ENCODE measurements around the gene TSG101. TPM values are rescaled to one million over a fixed set of nuclear protein-coding genes. Genes with fewer than 3 reads are reported as not detected.

The TSG101 gene
- total RNA-seq, 1 experiment from 2014 or later = 86.6 TPM

DNA sequence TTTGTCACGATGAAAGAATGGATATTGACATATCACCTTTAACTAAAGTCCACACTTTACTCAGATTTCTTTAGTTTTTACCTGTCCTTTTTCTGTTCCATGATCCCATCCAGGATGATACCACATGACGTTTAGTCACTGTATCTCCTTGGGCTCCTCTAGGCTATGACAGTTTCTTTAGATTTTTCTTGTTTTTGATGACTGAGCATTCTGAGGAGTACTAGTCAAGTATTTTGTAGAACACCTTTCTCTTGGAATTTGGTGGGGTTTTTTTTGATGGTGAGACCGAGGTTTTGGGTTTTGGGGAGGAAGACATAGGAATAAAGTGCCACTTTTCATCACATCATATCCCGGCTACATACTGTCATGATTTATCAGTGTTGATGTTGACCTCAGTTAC is 67.1 kb downstream of the TSG101 start:
- Histone ChIP-seq H3K4me3 (ENCODE audit: low read depth, low read length) (no peak overlapping the region), H3K9me3 (no peaks in the 10 kb centered on the region), H3K4me1 (peaks cover 33% of the 10 kb centered on the region), H3K36me3 (ENCODE audit: control insufficient read depth, insufficient read depth, low read length) (no peaks in the 10 kb centered on the region), H3K27me3 (replicated peaks; ENCODE audit: control insufficient read depth, insufficient read depth, low read length) (no peaks in the 10 kb centered on the region)
- Mint-ChIP-seq H3K27me3 (ENCODE audit: insufficient read depth, unreplicated experiment) (no peaks in the 10 kb centered on the region), H3K9me3 (ENCODE audit: unreplicated experiment) (no peaks in the 10 kb centered on the region), H3K4me3 (ENCODE audit: unreplicated experiment) (no peak overlapping the region), H3K27ac (ENCODE audit: unreplicated experiment) (no peak overlapping the region), H3K36me3 (ENCODE audit: insufficient read depth, unreplicated experiment) (no peaks in the 10 kb centered on the region), H3K4me1 (ENCODE audit: low read depth, unreplicated experiment) (peaks cover 27% of the 10 kb centered on the region)
- no peak for DNase-seq
- BruUV-seq (replicated peaks) = no TSS peak
- intact Hi-C loops (cut with micrococcal nuclease; ENCODE audit: unreplicated experiment) = no loop called here
- no peak for TF ChIP-seq CTCF (IDR thresholded peaks at IDR 0.05; ENCODE audit: insufficient read depth in 1 of 2, low read depth in 1 of 2, low read length in 1 of 2, severe bottlenecking in 1 of 2, unreplicated experiment in 1 of 2)
- CTCF ChIA-PET = no interaction called here
- POLR2A ChIA-PET = no interaction called here

- ChIA-PET CTCF (interaction anchor here (0.5 kb wide), 1 partner anchor 125 kb away, joined by 3 read pairs; no protein-coding TSS in a partner anchor), POLR2A (no interaction called here)
- BruUV-seq (replicated peaks) = no TSS peak
- H3K9me3 ChIP-seq = no peaks in the 10 kb centered on the region
- intact Hi-C loops (cut with micrococcal nuclease; ENCODE audit: unreplicated experiment) = loop anchor here (2.0 kb wide), 1 partner anchor 63 kb away; the partner anchor contains the start of gene LDHA
- no peaks in the 10 kb centered on the region for H3K36me3 ChIP-seq (ENCODE audit: control insufficient read depth, insufficient read depth, low read length)
- peaks cover 33% of the 10 kb centered on the region for H3K4me1 ChIP-seq
- peak; percentile 47 to 66 for DNase-seq
- H3K9me3 Mint-ChIP-seq (ENCODE audit: unreplicated experiment) = no peaks in the 10 kb centered on the region
- H3K4me3 ChIP-seq (ENCODE audit: low read depth, low read length) = no peak overlapping the region
- H3K4me3 Mint-ChIP-seq (ENCODE audit: unreplicated experiment) = no peak overlapping the region
- no peaks in the 10 kb centered on the region for H3K27me3 ChIP-seq (replicated peaks; ENCODE audit: control insufficient read depth, insufficient read depth, low read length)
- H3K36me3 Mint-ChIP-seq (ENCODE audit: insufficient read depth, unreplicated experiment) = no peaks in the 10 kb centered on the region
- H3K27ac Mint-ChIP-seq (ENCODE audit: unreplicated experiment) = no peak overlapping the region
- peaks cover 27% of the 10 kb centered on the region for H3K4me1 Mint-ChIP-seq (ENCODE audit: low read depth, unreplicated experiment)
- no peaks in the 10 kb centered on the region for H3K27me3 Mint-ChIP-seq (ENCODE audit: insufficient read depth, unreplicated experiment)
- TF ChIP-seq CTCF (IDR thresholded peaks at IDR 0.05; ENCODE audit: insufficient read depth in 1 of 2, low read depth in 1 of 2, low read length in 1 of 2, severe bottlenecking in 1 of 2, unreplicated experiment in 1 of 2) = no peak
Observed at GRCh38 chr11:18457450-18457849, 69.3 kb downstream of the TSG101 start.

DNA sequence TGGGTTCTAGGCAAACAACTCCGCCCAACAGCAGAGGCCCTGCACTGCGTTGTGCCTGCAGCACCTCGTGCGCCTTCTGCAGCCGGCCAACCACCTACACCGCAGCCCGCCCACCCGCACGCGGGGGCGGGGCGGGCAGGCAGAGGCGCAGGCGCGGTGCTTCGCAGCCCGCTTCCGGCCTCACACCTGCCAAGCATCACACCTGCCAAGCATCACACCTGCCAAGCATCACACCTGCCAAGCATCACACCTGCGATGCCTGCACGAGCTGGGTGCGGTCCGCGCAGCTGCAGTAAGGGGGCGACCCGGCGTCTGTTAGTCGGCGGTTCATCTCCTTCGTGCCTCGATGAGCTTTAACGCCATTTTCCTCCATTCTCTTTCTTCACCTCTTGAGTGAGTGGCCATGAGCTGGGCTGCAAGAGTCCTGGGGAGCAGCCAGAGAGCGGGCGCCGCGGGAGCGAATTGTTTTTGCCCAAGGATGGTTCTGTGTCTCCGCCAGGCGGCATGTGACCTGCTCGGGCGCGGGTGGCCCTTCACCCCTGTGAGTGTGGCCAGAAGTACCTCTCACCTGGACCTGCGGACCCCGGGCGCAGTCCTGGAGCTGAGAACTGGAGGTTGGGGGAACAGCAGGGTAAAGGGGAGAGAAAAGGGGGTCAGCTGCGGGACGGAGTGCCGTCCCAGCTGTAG is 70.9 kb downstream of the TSG101 start, which contains the start of gene LDHAL6A:
Gene LDHAL6A, plus strand, starts transcription at position 171 of the 687 bp plus-strand sequence. CDS start 825 bp downstream, outside the sequence.
- CTCF ChIA-PET = no interaction called here
- Histone ChIP-seq H3K36me3 (ENCODE audit: control insufficient read depth, insufficient read depth, low read length) (no peaks in the 10 kb centered on the region), H3K4me1 (peaks cover 33% of the 10 kb centered on the region), H3K4me3 (ENCODE audit: low read depth, low read length) (no peak within 1 kb of the TSS), H3K9me3 (no peaks in the 10 kb centered on the region), H3K27me3 (replicated peaks; ENCODE audit: control insufficient read depth, insufficient read depth, low read length) (no peaks in the 10 kb centered on the region)
- no peak for DNase-seq
- H3K27ac Mint-ChIP-seq (ENCODE audit: unreplicated experiment) = no peak within 1 kb of the TSS
- peaks cover 27% of the 10 kb centered on the region for H3K4me1 Mint-ChIP-seq (ENCODE audit: low read depth, unreplicated experiment)
- H3K9me3 Mint-ChIP-seq (ENCODE audit: unreplicated experiment) = no peaks in the 10 kb centered on the region
- no peak within 1 kb of the TSS for H3K4me3 Mint-ChIP-seq (ENCODE audit: unreplicated experiment)
- H3K27me3 Mint-ChIP-seq (ENCODE audit: insufficient read depth, unreplicated experiment) = no peaks in the 10 kb centered on the region
- H3K36me3 Mint-ChIP-seq (ENCODE audit: insufficient read depth, unreplicated experiment) = no peaks in the 10 kb centered on the region
- intact Hi-C loops (cut with micrococcal nuclease; ENCODE audit: unreplicated experiment) = loop anchor here (2.0 kb wide), 1 partner anchor 61 kb away; the partner anchor contains the start of gene LDHA
- POLR2A ChIA-PET = no interaction called here
- no TSS peak for BruUV-seq (replicated peaks)
- no peak for TF ChIP-seq CTCF (IDR thresholded peaks at IDR 0.05; ENCODE audit: insufficient read depth in 1 of 2, low read depth in 1 of 2, low read length in 1 of 2, severe bottlenecking in 1 of 2, unreplicated experiment in 1 of 2)

All from Caco-2 (cell line).